ENCODE results near the gene DUSP28.

DNA sequence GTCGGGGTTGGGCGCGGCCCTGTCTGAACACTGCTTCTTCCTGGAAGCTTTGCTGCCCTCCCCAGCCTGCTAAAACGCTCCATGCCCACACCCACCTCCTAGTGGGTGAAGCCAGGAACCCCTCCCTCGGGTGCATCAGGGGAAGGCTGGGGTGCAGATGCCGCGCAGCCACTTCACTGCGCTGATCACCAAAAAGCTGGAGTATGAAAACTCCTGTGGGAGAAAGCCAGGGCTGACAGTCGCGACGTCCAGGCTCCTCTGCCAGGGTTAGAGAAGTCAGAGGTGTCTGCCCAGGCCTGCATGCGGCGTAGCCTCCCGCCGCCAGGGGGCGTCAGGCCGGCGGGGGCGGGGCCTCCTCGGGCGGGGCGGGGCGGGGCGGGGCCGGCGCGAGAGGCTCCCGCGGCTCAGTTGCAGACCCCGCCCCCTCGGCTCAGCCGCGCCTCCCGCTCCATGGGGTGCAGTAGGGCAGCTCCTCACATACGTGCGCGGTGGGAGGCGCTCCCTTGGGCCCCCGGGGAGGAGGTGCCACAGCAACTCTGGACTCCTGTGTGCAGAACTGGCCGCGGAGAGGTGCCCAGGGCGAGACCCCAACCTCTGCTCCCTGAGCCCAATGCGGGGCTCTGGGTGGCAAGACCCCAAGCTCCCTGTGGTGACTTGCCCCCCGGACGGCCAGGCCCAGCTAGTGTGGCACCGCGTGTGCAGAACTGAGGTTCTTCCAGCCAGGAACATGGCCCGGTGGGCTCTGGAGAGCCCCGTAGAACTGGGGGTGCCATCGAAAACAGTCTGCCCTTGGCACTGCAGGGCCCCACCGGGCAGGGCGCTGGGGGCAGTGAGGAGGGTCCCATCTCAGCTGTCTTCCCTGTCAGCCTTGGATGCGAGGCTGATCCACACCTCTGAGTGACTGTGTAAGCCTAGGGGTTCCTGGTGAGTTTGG, 6.3 kb downstream of the DUSP28 start:
- TF ChIP-seq, protein P1, sequence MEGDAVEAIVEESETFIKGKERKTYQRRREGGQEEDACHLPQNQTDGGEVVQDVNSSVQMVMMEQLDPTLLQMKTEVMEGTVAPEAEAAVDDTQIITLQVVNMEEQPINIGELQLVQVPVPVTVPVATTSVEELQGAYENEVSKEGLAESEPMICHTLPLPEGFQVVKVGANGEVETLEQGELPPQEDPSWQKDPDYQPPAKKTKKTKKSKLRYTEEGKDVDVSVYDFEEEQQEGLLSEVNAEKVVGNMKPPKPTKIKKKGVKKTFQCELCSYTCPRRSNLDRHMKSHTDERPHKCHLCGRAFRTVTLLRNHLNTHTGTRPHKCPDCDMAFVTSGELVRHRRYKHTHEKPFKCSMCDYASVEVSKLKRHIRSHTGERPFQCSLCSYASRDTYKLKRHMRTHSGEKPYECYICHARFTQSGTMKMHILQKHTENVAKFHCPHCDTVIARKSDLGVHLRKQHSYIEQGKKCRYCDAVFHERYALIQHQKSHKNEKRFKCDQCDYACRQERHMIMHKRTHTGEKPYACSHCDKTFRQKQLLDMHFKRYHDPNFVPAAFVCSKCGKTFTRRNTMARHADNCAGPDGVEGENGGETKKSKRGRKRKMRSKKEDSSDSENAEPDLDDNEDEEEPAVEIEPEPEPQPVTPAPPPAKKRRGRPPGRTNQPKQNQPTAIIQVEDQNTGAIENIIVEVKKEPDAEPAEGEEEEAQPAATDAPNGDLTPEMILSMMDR (IDR thresholded peaks at IDR 0.05) = peak; percentile 94
- TF ChIP-seq, protein P2, sequence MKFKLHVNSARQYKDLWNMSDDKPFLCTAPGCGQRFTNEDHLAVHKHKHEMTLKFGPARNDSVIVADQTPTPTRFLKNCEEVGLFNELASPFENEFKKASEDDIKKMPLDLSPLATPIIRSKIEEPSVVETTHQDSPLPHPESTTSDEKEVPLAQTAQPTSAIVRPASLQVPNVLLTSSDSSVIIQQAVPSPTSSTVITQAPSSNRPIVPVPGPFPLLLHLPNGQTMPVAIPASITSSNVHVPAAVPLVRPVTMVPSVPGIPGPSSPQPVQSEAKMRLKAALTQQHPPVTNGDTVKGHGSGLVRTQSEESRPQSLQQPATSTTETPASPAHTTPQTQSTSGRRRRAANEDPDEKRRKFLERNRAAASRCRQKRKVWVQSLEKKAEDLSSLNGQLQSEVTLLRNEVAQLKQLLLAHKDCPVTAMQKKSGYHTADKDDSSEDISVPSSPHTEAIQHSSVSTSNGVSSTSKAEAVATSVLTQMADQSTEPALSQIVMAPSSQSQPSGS (CRISPR knock-in tag; IDR thresholded peaks at IDR 0.05; ENCODE audit: borderline replicate concordance, low read depth) = no peak
- TF ChIP-seq, protein P3, sequence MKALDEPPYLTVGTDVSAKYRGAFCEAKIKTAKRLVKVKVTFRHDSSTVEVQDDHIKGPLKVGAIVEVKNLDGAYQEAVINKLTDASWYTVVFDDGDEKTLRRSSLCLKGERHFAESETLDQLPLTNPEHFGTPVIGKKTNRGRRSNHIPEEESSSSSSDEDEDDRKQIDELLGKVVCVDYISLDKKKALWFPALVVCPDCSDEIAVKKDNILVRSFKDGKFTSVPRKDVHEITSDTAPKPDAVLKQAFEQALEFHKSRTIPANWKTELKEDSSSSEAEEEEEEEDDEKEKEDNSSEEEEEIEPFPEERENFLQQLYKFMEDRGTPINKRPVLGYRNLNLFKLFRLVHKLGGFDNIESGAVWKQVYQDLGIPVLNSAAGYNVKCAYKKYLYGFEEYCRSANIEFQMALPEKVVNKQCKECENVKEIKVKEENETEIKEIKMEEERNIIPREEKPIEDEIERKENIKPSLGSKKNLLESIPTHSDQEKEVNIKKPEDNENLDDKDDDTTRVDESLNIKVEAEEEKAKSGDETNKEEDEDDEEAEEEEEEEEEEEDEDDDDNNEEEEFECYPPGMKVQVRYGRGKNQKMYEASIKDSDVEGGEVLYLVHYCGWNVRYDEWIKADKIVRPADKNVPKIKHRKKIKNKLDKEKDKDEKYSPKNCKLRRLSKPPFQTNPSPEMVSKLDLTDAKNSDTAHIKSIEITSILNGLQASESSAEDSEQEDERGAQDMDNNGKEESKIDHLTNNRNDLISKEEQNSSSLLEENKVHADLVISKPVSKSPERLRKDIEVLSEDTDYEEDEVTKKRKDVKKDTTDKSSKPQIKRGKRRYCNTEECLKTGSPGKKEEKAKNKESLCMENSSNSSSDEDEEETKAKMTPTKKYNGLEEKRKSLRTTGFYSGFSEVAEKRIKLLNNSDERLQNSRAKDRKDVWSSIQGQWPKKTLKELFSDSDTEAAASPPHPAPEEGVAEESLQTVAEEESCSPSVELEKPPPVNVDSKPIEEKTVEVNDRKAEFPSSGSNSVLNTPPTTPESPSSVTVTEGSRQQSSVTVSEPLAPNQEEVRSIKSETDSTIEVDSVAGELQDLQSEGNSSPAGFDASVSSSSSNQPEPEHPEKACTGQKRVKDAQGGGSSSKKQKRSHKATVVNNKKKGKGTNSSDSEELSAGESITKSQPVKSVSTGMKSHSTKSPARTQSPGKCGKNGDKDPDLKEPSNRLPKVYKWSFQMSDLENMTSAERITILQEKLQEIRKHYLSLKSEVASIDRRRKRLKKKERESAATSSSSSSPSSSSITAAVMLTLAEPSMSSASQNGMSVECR (CRISPR knock-in tag; IDR thresholded peaks at IDR 0.05; ENCODE audit: borderline replicate concordance) = no peak
- TF ChIP-seq, protein P4, sequence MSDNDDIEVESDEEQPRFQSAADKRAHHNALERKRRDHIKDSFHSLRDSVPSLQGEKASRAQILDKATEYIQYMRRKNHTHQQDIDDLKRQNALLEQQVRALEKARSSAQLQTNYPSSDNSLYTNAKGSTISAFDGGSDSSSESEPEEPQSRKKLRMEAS (CRISPR knock-in tag; IDR thresholded peaks at IDR 0.05) = no peak
- TF ChIP-seq SP1 (CRISPR knock-in tag; conservative IDR thresholded peaks at IDR 0.05) = peak; percentile 73

Measured in WTC11 (cell line).